ENCODE results near the gene LRRC8C. TPM values are rescaled to one million over a fixed set of nuclear protein-coding genes. Genes with fewer than 3 reads are reported as not detected.

Gene LRRC8C
- total RNA-seq, 1 experiment from 2014 or later: 4.4 TPM

GRCh38 chr1:89711140-89711778, 78.3 kb downstream of the LRRC8C start:
- ChIA-PET POLR2A (interaction anchor here (1.4 kb wide), 1 partner anchor 9 kb away, joined by 4 read pairs; no protein-coding TSS in a partner anchor), CTCF (interaction anchor here (0.6 kb wide), 1 partner anchor 245 kb away, joined by 3 read pairs; no protein-coding TSS in a partner anchor)
- no TSS peak for BruUV-seq (replicated peaks)
- DNase-seq (ENCODE audit: unreplicated experiment): no peak
- H3K27me3 Mint-ChIP-seq (ENCODE audit: insufficient read depth, unreplicated experiment): no peaks in the 10 kb centered on the region
- TF ChIP-seq CTCF (IDR thresholded peaks at IDR 0.05; ENCODE audit: unreplicated experiment): no peak
- no peak overlapping the region for H3K4me3 Mint-ChIP-seq (ENCODE audit: unreplicated experiment)
- no peaks in the 10 kb centered on the region for H3K9me3 Mint-ChIP-seq (ENCODE audit: unreplicated experiment)
- H3K4me1 Mint-ChIP-seq (ENCODE audit: insufficient read depth, unreplicated experiment): no peaks in the 10 kb centered on the region
- H3K36me3 Mint-ChIP-seq (ENCODE audit: insufficient read depth, unreplicated experiment): peaks cover 7% of the 10 kb centered on the region
- no peak overlapping the region for H3K27ac Mint-ChIP-seq (ENCODE audit: low read depth, unreplicated experiment)
- intact Hi-C loops (cut with micrococcal nuclease): no loop called here

- Mint-ChIP-seq H3K9me3 (ENCODE audit: unreplicated experiment) (no peaks in the 10 kb centered on the region), H3K36me3 (ENCODE audit: insufficient read depth, unreplicated experiment) (peaks cover 7% of the 10 kb centered on the region), H3K27me3 (ENCODE audit: insufficient read depth, unreplicated experiment) (no peaks in the 10 kb centered on the region), H3K4me1 (ENCODE audit: insufficient read depth, unreplicated experiment) (no peaks in the 10 kb centered on the region), H3K4me3 (ENCODE audit: unreplicated experiment) (no peak overlapping the region), H3K27ac (ENCODE audit: low read depth, unreplicated experiment) (no peak overlapping the region)
- no TSS peak for BruUV-seq (replicated peaks)
- no peak for DNase-seq (ENCODE audit: unreplicated experiment)
- POLR2A ChIA-PET: no interaction called here
- intact Hi-C loops (cut with micrococcal nuclease): no loop called here
- no peak for TF ChIP-seq CTCF (IDR thresholded peaks at IDR 0.05; ENCODE audit: unreplicated experiment)
- CTCF ChIA-PET: interaction anchor here (0.6 to 0.9 kb wide), 2 partner anchors 17 to 50 kb away, joined by 3 to 4 read pairs; no protein-coding TSS in a partner anchor
Measured at GRCh38 chr1:89712420-89712819, 79.5 kb downstream of the LRRC8C start.

GRCh38 chr1:89715677-89716076, 82.8 kb downstream of the LRRC8C start:
- no peak overlapping the region for H3K27ac Mint-ChIP-seq (ENCODE audit: low read depth, unreplicated experiment)

More at GRCh38 chr1:89715677-89716076, 82.8 kb downstream of the LRRC8C start:
- intact Hi-C loops (cut with micrococcal nuclease): no loop called here
- TF ChIP-seq CTCF (IDR thresholded peaks at IDR 0.05; ENCODE audit: unreplicated experiment): no peak
- ChIA-PET POLR2A (no interaction called here), CTCF (no interaction called here)
- DNase-seq (ENCODE audit: unreplicated experiment): no peak
- Mint-ChIP-seq H3K36me3 (ENCODE audit: insufficient read depth, unreplicated experiment) (peaks cover 7% of the 10 kb centered on the region), H3K9me3 (ENCODE audit: unreplicated experiment) (no peaks in the 10 kb centered on the region), H3K4me1 (ENCODE audit: insufficient read depth, unreplicated experiment) (peaks cover 13% of the 10 kb centered on the region), H3K27me3 (ENCODE audit: insufficient read depth, unreplicated experiment) (no peaks in the 10 kb centered on the region), H3K4me3 (ENCODE audit: unreplicated experiment) (no peak overlapping the region)
- no TSS peak for BruUV-seq (replicated peaks)

Data from MCF 10A (cell line).